HG03135 (cell line): ENCODE measurements around the gene SLC27A3.

Experiments
- ATAC-seq: cut with Tn5 transposase; IDR thresholded peaks from one replicate; pipeline ENCODE4 v1.9.1; 2021; ENCODE audit warnings: mild to moderate bottlenecking, moderate library complexity; ENCODE audit not compliant: unreplicated experiment

The SLC27A3 gene

DNA sequence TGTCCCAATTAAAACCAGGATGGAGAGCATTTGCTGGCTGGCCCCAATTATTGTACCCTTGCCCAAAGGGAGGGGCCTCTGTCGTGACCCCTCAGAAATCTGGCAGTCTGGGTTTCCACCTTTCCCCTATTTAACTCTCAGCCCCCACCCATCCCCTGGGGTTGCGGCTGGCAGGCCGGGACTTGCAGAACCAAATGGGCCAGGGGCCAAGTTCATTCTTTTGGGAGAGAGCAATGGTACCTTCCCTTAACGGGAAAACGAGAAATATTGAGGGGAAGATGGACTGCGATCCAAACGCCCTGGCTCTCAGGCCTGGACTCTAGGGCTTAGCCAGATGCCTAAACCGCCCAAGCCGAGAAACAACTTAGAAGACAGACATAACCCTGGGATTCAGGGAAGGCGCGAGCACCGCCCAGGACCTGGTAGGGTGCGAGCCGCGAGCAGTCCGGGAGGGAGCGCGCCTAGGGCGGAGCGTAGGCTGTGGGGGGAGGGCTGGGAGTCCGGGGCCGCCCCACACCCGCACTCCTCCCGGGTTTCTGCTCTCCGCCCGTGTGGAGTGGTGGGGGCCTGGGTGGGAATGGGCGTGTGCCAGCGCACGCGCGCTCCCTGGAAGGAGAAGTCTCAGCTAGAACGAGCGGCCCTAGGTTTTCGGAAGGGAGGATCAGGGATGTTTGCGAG is at the start of gene SLC27A3:
Gene SLC27A3, plus strand, starts transcription at position 628 of the 678 bp plus-strand sequence. CDS start 91 bp downstream, outside the sequence.
- peak; percentile 19 for ATAC-seq

DNA sequence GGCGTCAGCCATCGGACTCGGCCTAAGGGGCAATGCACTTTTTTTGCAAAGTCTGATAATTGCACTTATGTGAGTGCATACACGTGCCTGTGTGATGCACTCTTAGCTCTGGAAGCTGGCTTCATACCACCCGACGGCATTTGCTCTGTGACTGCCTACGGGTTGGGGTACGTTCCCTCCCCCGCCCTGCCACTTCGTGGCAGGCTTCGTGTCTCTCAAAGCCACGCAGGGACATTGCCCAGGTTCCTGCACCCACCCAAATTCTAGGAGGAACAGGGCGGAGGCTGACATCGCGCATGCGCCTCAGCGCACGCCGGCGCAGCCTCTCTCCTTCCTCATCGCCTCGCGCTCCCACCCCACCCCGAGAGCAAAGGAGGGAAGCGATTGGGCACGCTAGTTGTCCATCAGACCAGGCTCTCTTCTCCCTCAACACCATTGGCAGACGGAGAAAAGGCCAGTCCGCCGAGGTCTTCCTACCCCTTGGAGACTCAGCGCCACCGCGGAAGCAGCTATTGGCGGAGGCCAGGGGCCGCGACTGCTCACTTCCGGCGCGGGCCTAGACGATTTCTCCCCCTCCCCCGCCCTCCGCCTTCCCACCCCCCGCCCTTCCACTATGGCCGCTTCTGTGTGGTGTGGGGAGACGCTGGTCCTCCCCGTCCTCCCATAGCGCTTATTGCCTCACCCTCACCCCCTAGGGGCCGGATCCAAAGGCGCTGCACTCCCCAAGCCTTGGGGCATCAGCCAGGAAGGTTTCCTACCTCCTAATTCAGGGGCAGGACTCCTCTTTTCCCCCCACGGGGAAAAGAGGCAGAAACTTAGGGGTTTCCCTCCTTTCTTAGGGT is 47.5 kb upstream of the SLC27A3 start, which contains the start of gene INTS3:
Gene INTS3, plus strand, starts transcription at position 588 of the 842 bp plus-strand sequence. CDS start 585 bp downstream, outside the sequence.
- ATAC-seq = peak; percentile 94

DNA sequence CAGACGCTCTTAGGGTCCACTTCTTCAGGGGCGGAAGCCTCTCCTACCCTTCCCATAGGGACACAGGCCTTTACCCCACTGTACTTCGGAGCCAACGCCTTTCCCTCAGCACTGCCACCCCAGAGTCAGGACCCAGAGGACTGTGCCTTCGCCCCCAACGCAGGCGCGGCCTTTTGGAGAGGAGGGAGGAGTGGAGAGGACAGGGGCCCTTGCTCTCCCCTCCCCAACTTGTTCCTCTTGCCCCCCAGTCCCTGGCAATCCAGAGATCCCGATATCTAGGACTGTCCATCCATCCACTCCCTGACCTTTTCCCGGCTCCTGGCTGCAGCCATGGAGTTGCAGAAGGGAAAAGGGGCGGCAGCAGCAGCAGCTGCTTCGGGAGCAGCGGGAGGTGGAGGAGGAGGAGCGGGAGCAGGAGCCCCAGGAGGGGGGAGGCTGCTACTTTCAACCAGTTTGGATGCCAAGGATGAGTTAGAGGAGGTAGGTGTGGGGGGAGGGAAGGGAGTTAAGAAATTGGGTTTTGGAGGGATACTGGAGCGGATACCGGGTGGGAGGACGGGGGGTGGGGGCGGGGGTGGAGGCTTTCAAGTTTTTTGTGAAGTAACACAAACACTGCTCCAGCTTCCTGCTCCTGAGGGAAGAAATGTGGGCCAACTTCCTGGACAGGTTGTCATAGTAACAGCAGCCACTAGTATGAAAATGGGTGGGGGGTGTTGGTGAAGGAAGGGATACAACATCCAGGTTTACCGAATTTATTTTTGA is 46.7 kb upstream of the SLC27A3 start:
- ATAC-seq = no peak

- no peak for ATAC-seq
Observed at GRCh38 chr1:153730468-153730988, 44.7 kb upstream of the SLC27A3 start.

- no peak for ATAC-seq
Observed at GRCh38 chr1:153733970-153734369, 41.2 kb upstream of the SLC27A3 start.

DNA sequence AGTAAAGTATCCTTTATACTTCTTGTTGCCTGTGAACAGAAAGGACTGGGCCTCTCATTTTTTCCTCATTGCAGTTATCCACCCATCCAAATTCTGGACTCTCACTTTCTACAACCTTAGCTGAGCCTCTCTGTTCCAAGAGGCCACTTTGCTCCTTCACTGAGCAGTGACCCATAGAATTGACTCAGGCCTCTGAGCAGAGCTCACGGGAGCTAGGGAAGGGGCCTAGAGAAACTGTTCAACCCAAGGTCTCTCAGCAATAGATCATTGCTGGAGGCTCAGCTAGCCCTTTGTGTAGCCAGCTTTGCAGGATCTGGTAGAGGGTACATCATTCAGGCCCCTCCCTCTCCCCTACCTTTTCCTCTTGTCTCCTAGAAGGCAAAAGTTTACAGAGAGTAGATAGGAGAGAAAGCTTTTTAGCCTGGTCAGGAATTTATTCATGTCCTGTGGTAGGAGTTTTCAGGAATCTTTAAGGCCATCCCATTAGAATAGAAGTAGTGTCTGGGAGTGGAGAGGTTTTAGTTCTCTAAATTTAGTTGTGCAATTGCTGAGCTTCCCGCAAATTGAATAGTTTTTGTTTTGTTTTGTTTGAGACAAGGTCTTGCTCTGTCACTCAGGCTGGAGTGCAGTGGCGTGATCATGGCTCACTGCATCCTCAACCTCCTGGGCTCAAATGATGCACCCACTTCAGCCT is 40.7 kb upstream of the SLC27A3 start:
- ATAC-seq = no peak

- no peak for ATAC-seq
Observed at GRCh38 chr1:153735090-153735420, 40.2 kb upstream of the SLC27A3 start.

- ATAC-seq = no peak
Observed at GRCh38 chr1:153741986-153742385, 33.2 kb upstream of the SLC27A3 start.

- ATAC-seq = peak; percentile 71
Observed at GRCh38 chr1:153742411-153743142, 32.6 kb upstream of the SLC27A3 start.

GRCh38 chr1:153745417-153745816 is 29.8 kb upstream of the SLC27A3 start:
- no peak for ATAC-seq

DNA sequence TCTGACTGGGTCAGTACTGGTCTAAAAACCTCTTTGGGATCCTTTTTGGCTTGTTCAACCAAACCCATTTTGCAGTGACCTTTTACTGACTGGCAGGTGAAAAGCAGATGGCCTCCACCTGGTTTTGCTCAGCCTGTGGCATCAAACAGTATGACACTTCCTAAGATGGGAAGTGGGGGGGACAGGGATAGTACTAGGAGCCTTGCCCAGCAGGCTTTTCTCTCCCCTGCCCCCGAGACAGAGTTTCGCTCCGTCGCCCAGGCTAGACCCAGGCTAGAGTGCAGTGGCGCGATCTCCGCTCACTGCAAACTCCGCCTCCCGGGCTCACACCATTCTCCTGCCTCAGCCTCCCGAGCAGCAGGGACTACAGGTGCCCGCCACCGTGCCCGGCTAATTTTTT is 29.0 kb upstream of the SLC27A3 start:
- ATAC-seq = no peak

DNA sequence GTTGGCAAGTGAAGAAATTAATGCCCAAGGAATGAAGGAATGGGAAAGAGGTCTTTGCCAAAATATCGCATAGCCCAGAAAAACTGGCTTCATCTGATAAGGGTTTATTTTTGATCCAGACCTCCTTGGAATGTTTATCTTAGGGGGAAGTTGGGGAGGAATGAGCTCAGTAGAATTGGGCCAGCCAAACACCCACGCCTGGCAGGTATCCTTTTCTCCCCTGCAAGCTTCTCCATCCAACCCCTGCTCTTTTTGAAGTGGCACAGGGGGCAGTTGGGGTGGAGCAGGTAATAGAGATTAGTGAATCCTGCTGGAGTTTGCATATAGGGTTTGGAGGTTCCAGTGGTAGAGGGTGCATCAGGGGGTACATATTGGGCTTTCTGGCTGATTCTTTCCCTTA is 26.3 kb upstream of the SLC27A3 start:
- ATAC-seq = no peak

DNA sequence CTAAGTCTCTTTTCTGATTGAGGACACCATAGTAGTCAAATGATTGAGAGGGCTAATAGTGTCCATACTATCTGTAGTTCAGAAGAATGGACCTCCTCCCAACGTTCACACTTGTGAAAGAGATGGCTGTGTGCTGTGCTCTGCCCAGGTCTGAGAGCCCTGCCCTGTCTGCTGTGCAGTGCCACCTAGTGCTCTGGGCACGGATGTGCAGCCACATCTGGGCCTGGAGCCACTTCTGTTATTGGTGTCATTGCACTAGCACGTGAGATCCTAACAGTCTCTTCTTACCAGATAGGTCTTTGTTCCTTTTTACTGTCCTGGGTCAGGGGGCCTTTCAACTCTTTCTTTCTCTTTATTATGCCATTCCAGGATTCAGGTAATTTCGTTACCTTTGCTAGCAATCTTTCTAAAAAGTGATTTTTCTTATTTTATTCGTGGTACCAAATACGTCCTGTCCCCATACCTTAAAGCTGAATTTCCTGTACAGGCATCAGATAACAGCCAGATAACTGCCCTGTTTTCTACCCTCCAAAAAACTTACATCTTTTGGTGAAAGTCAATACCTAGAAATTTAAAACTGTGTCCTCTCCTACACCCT is 25.7 kb upstream of the SLC27A3 start:
- peak; percentile 84 for ATAC-seq

- ATAC-seq = no peak
Observed at GRCh38 chr1:153750026-153750995, 24.9 kb upstream of the SLC27A3 start.

- ATAC-seq = no peak
Observed at GRCh38 chr1:153752072-153752471, 23.1 kb upstream of the SLC27A3 start.

- no peak for ATAC-seq
Observed at GRCh38 chr1:153752571-153753195, 22.5 kb upstream of the SLC27A3 start.

- ATAC-seq = no peak
Observed at GRCh38 chr1:153754266-153754665, 20.9 kb upstream of the SLC27A3 start.

- ATAC-seq = no peak
Observed at GRCh38 chr1:153760440-153760839, 14.8 kb upstream of the SLC27A3 start.
